ENCODE measurements around the gene IGF1R. TPM values are rescaled to one million over a fixed set of nuclear protein-coding genes. Genes with fewer than 3 reads are reported as not detected.

Gene IGF1R
- total RNA-seq, 2 donors from 2014 or later, result 32.1 to 64.1 TPM

GRCh38 chr15:98692213-98692612, 43.9 kb downstream of the IGF1R start:
- H3K27ac ChIP-seq, result no peak overlapping the region
- no peaks in the 10 kb centered on the region for H3K36me3 ChIP-seq
- H3K4me1 ChIP-seq, result peaks cover 0 to 97% of the 10 kb centered on the region in 2 donors
- H3K9me3 ChIP-seq, result no peaks in the 10 kb centered on the region
- H3K27me3 ChIP-seq, result no peaks in the 10 kb centered on the region
- TF ChIP-seq CTCF (IDR thresholded peaks at IDR 0.05), result no peak
- H3K4me3 ChIP-seq, result no peak overlapping the region
- DNase-seq (ENCODE audit: low spot score), result no peak

GRCh38 chr15:98694161-98694560, 45.8 kb downstream of the IGF1R start:
- H3K4me3 ChIP-seq, result no peak overlapping the region
- no peak for TF ChIP-seq CTCF (IDR thresholded peaks at IDR 0.05)
- H3K36me3 ChIP-seq, result no peaks in the 10 kb centered on the region
- peak overlapping the region in 1 of 2 donors; percentile 36 for H3K27ac ChIP-seq
- no peak for DNase-seq (ENCODE audit: low spot score)
- H3K27me3 ChIP-seq, result no peaks in the 10 kb centered on the region
- H3K9me3 ChIP-seq, result no peaks in the 10 kb centered on the region
- peaks cover 0 to 95% of the 10 kb centered on the region in 2 donors for H3K4me1 ChIP-seq

- DNase-seq (ENCODE audit: low spot score), result no peak
- no peak for TF ChIP-seq CTCF (IDR thresholded peaks at IDR 0.05)
- no peak overlapping the region for H3K27ac ChIP-seq
- no peak overlapping the region for H3K4me3 ChIP-seq
- peaks cover 0 to 79% of the 10 kb centered on the region in 2 donors for H3K4me1 ChIP-seq
- no peaks in the 10 kb centered on the region for H3K27me3 ChIP-seq
- H3K36me3 ChIP-seq, result no peaks in the 10 kb centered on the region
- no peaks in the 10 kb centered on the region for H3K9me3 ChIP-seq
Measured at GRCh38 chr15:98698792-98699191, 50.5 kb downstream of the IGF1R start.

- peaks cover 0 to 79% of the 10 kb centered on the region in 2 donors for H3K4me1 ChIP-seq
Measured at GRCh38 chr15:98699591-98700424, 51.5 kb downstream of the IGF1R start.

GRCh38 chr15:98700519-98700918, 52.2 kb downstream of the IGF1R start:
- H3K4me1 ChIP-seq, result peaks cover 0 to 79% of the 10 kb centered on the region in 2 donors
- no peak for DNase-seq (ENCODE audit: low spot score)
- no peak overlapping the region for H3K4me3 ChIP-seq
- H3K27ac ChIP-seq, result no peak overlapping the region
- H3K36me3 ChIP-seq, result no peaks in the 10 kb centered on the region
- TF ChIP-seq CTCF (IDR thresholded peaks at IDR 0.05), result no peak
- H3K27me3 ChIP-seq, result no peaks in the 10 kb centered on the region
- no peaks in the 10 kb centered on the region for H3K9me3 ChIP-seq

More at GRCh38 chr15:98699591-98700424, 51.5 kb downstream of the IGF1R start:
- Histone ChIP-seq H3K4me3 (no peak overlapping the region), H3K36me3 (no peaks in the 10 kb centered on the region), H3K27me3 (no peaks in the 10 kb centered on the region), H3K9me3 (no peaks in the 10 kb centered on the region), H3K27ac (no peak overlapping the region)
- no peak for TF ChIP-seq CTCF (IDR thresholded peaks at IDR 0.05)
- no peak for DNase-seq (ENCODE audit: low spot score)

Data from right atrium auricular region (tissue), 2 donors.